HFF-Myc (cell line): ENCODE results near the gene CNBP.
"Not testable (repeated sequence)": the region's sequence is repeated elsewhere in the genome, so short reads cannot be mapped to it uniquely, and the experiment has no call there.

Source experiments
- DNase-seq: peaks from one replicate; pipeline ENCODE4 v3.0.0-alpha.2; 2011; ENCODE audit warnings: low read depth; ENCODE audit errors: extremely low read depth
- H3K4me3 ChIP-seq: replicated peaks from 2 replicates; pipeline ENCODE4 v1.5.1; 2011; ENCODE audit warnings: low read depth, mild to moderate bottlenecking, control low read depth, low read length
- TF ChIP-seq, protein P1 (sequence below): IDR thresholded peaks from 2 replicates; pipeline ENCODE4 v1.5.1; 2012; ENCODE audit warnings: mild to moderate bottlenecking, low read depth, low read length, control low read depth; ENCODE audit errors: missing control alignments

Gene CNBP

DNA sequence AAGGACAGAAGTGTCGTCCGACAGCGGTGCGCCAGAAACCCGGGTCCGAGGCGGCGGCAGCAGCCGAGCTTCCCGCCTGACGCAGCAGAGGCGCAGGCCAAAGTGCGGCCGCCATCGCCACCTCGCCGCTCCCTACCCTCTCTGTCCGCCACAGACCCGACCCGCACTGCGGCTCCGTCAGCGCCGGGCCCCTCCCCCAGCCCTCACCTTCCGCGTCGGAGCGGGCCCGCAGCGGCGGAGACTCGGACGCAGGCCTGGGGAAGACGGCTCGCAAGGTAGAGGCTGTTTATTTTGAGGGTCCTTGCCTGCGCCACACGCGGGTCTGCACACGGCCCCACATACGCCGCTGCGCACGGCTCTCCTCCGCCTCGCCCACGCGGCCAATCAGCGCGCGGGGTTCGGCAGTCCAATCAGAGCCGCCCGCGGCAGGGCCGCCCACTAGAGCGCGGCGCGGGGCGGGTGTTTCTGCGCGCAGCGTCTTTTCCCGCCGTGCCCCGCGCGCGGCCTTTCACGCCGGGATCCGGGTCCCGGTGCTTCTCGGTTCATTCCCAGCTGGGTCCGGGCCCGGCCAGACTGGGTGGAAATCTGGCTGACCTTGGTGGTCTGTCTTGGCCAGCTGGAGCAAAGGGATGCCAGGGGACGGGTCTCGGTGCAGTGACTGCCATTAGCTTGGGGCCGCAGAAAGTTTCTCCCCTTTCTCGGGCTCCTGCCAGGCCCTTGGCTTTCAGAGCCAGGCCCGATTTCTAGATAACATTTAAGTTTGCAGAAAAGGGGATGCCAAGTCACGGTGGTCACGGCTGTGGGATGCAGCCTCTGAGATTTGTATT is at the start of gene CNBP:
TSS of gene CNBP (minus strand) at position 328 of the 827 bp plus-strand sequence. CDS start 12,139 bp downstream, outside the sequence.
- peak within 1 kb of the TSS; percentile 97 for H3K4me3 ChIP-seq
- peak; percentile 76 for DNase-seq
- TF ChIP-seq, protein P1, sequence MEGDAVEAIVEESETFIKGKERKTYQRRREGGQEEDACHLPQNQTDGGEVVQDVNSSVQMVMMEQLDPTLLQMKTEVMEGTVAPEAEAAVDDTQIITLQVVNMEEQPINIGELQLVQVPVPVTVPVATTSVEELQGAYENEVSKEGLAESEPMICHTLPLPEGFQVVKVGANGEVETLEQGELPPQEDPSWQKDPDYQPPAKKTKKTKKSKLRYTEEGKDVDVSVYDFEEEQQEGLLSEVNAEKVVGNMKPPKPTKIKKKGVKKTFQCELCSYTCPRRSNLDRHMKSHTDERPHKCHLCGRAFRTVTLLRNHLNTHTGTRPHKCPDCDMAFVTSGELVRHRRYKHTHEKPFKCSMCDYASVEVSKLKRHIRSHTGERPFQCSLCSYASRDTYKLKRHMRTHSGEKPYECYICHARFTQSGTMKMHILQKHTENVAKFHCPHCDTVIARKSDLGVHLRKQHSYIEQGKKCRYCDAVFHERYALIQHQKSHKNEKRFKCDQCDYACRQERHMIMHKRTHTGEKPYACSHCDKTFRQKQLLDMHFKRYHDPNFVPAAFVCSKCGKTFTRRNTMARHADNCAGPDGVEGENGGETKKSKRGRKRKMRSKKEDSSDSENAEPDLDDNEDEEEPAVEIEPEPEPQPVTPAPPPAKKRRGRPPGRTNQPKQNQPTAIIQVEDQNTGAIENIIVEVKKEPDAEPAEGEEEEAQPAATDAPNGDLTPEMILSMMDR = no peak

DNA sequence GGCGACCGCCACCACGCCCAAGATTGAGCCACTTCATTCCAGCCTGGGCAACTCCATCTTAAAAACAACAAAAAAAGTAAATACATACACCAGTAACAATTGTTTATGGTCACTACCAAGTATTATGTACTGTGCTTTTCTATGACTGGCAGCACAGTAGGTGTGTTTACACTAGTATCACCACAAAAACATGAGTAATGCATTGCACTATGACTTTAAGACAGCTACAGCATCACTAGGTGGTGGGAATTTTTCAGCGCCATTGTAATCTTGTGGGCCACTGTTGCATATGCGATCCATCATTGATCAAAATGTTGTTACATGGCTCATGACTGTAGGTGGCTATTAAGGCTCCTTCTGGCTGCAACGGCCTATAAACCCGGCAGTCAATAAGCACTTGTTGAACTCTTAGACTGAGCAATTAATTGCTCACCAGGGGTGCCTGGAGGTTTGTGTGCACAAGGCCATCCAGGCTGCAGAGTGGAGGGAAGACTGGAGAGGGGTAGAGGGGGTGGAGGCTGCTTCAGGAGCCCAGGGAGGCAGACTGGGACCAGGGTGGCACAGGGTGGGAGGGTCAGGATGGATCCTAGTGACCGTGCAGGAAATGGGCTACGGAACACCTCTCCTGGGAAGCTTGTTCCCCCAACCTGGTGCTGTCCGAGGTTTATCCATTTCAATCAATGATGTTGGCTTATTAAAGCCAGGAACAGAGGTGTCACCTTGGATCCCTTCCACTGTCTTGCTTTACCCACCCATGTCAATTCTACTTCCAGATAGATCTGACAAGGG is 47.8 kb upstream of the CNBP start:
- no peak overlapping the region for H3K4me3 ChIP-seq
- DNase-seq = no peak
- TF ChIP-seq, protein P1 = no peak

DNA sequence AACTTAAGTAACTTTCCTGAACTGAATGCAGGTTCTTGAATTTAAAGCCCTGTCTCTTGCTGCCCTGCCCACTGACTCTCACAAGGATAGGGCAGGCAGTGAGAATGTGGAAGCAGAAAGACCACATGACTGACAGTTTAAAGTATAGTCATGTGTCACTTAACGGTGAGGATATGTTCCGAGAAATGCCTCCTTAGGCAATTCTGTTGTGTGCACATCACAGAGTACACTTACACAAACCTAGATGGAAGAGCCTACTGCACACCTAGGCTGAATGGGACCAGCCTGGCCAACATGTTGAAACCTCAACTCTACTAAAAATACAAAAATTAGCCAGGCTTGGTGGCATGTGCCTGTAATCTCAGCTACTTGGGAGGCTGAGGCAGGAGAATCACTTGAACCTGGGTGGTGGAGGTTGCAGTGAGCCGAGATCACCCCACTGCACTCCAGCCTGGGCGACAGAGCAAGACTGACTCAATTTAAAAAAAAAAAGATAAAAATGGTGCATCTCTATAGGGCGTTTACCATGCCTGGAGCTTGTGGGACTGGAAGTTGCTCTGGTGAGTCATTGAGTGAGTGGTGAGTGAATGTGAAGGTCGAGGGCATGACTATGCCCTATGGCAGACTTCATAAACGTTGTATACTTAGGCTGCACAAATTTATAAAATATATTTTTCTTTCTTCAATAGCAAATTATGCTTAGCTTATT is 46.8 kb upstream of the CNBP start:
- no peak overlapping the region for H3K4me3 ChIP-seq
- TF ChIP-seq, protein P1 = no peak
- peak; percentile 67 for DNase-seq

- DNase-seq = peak; percentile 74
- TF ChIP-seq, protein P1 = no peak
- H3K4me3 ChIP-seq = no peak overlapping the region
These were observed 45.3 kb upstream of the CNBP start for GRCh38 chr3:129228891-129229585.

DNA sequence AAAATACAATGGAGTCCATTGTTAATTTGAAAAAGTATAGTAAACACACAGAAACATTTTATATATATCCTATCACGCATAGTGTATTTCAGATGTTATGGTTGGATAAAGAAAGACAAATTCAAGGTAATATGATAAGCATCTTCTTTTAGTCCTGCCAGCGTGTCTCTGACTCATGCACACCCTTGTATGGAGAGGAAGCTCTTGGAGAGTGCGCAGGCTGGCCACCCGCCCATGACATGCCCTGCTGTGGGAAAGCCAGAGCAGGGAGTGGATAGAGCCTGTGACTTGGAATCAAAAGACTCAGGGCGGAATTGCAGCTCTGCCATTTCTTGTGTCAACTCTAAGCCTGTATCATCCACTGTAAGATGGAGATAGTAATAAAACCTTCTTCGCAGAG is 42.7 kb upstream of the CNBP start:
- no peak overlapping the region for H3K4me3 ChIP-seq
- peak; percentile 66 for DNase-seq
- TF ChIP-seq, protein P1 = no peak

GRCh38 chr3:129224984-129225393 is 41.3 kb upstream of the CNBP start:
- TF ChIP-seq, protein P1 = no peak
- DNase-seq = no peak
- H3K4me3 ChIP-seq = no peak overlapping the region

DNA sequence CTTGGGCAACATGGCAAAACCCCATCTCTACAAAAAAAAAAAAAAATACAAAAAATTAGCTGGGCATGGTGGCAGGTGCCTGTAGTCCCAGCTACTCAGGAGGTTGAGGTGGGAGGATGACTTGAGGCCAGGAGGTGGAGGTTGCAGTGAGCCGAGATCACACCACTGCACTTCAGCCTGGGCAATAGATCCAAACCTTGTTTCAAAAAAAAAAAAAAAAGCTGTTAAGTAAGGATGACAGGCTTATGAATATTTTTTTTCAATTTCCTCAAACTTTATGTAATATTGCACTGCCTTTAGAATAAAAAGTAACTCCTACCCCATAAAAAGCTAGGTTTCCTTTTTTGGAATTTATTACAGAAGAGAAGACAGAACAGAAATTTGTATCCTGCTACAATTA is 40.7 kb upstream of the CNBP start:
- DNase-seq, H3K4me3 ChIP-seq: not testable (repeated sequence)
